Neural progenitor cell (in vitro differentiated cells): ENCODE data around the gene DZIP1L.

Experiments
- CTCF ChIP-seq: fragments of 200-600 bp; sonication (generic); IDR thresholded peaks from 2 replicates; pipeline ENCODE4 v1.5.1; 2017; ENCODE audit warnings: antibody characterized with exemption, mild to moderate bottlenecking
- EZH2phosphoT487 ChIP-seq: fragments of 200-600 bp; sonication (generic); IDR thresholded peaks from 2 replicates; pipeline ENCODE4 v1.6.1; 2017; ENCODE audit warnings: antibody characterized with exemption

- TF ChIP-seq CTCF (peak; percentile 76), EZH2phosphoT487 (no peak)
Measured at GRCh38 chr3:138051947-138052802, 63.2 kb downstream of the DZIP1L start.
